ENCODE measurements around the gene CTNNA1.

GRCh38 chr5:138942066-138942465 lies 188.8 kb downstream of the CTNNA1 start:
- TF ChIP-seq CTCF (IDR thresholded peaks at IDR 0.05; ENCODE audit: low read depth, low read length, poor library complexity, severe bottlenecking) = no peak
- no peak for TF ChIP-seq EZH2phosphoT487 (IDR thresholded peaks at IDR 0.05; ENCODE audit: borderline replicate concordance, low read length)
